IMR-90 (cell line): ENCODE data around the gene FAM168B.

Experiments
- CTCF ChIP-seq: conservative IDR thresholded peaks from 2 replicates; pipeline ENCODE4 v1.5.1; 2012; ENCODE audit warnings: mild to moderate bottlenecking, low read depth, low read length, improper control_type of control experiment
- MAZ ChIP-seq: IDR thresholded peaks from 2 replicates; pipeline ENCODE4 v1.6.1; 2012; ENCODE audit warnings: low read depth, mild to moderate bottlenecking, low read length, improper control_type of control experiment, moderate library complexity, borderline replicate concordance
- RCOR1 ChIP-seq: IDR thresholded peaks from 2 replicates; pipeline ENCODE4 v1.6.1; 2012; ENCODE audit warnings: mild to moderate bottlenecking, low read length, improper control_type of control experiment; ENCODE audit not compliant: insufficient replicate concordance
- RFX5 ChIP-seq: IDR thresholded peaks from 2 replicates; pipeline ENCODE4 v1.8.0; 2012; ENCODE audit warnings: low read depth, mild to moderate bottlenecking, low read length, moderate library complexity

- TF ChIP-seq MAZ (no peak), CTCF (no peak), RFX5 (no peak), RCOR1 (no peak)
These were observed 39.5 kb upstream of the FAM168B start for GRCh38 chr2:131132729-131133128.
